Stimulated activated CD4-positive, alpha-beta T cell treated with anti-CD3 and anti-CD28 coated beads, Interleukin-4, amount 100 ng/mL, for 1 hour (primary cell): Measurements from ENCODE around the gene FBN2.
"Not testable (repeated sequence)": the region's sequence is repeated elsewhere in the genome, so short reads cannot be mapped to it uniquely, and the experiment has no call there.

Experiments
- DNase-seq: peaks from one replicate; pipeline ENCODE4 v3.0.0-alpha.2; 2020

The FBN2 gene

DNA sequence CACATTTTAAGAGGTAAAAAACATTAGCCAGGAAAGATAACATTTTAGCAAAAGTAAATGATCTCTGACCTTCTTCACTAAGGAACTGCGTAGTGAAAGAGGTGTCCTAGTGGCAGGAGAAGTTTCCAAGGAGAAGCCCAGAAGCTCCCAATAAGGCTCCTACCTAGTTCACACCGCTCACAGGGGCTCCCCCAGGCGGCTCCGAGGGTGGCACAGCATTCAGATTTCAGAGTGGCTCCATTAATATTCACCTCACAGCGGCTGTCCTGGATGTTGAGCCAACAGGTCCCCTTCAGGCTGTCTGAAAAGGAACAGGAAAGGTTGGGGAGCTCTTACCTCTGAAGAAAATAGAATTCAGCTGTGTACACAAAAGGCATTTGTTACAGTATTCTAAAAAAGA lies 187.3 kb downstream of the FBN2 start:
- no peak for DNase-seq

DNA sequence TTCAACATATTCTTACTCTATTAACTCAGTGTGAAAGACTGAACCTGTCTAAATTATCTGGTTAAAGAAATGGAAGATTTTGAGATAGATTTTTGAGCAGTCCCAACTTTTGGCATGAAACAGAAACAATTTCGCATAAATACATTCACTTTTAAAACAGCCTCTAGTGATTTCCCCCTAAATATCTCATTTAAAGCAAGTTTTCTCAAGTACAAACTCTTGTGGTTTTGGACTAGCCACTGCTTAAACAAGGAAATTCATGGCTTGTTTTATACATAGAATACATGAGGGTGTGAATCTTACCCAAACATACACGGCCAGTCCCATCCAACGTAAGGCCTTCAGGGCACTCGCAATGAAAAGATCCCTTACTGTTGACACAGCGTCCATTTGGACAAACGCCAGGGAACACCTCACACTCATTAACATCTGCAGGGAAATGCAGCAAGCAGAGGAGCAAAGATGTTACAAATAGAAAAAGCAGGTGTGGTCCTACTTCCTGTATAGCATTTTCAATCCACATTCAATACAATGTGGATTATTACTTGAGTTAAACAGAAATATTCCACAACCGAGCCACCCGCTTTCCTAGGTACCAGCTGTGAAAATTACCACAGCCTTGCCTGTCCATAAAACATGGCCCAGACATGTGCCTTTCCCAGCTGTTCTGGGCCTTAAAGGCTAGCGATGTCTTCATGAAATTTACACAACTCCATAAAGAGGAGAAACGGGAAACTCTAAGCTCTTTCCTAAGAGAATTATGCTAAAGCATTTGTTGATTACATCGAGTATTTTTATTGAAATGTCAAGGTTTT lies 188.8 kb downstream of the FBN2 start:
- DNase-seq = no peak

DNA sequence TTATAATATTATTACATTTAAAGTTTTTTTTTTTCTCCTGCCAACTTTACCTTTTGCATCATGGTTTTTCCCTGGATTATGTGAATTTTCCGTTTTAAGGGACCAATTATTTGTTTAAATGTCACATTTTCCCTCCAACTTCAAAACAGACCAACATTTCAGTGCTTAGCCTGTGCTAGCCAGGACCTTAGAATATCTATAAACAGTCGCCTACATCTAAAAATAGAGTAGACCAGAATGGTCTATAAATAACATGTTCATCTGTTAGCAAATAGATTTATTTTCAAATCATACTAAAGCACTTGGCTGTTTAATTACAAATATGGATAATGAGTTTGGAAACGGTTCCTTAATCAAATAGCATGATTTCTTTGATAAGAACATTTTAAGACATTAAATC lies 192.0 kb downstream of the FBN2 start:
- no peak for DNase-seq

DNA sequence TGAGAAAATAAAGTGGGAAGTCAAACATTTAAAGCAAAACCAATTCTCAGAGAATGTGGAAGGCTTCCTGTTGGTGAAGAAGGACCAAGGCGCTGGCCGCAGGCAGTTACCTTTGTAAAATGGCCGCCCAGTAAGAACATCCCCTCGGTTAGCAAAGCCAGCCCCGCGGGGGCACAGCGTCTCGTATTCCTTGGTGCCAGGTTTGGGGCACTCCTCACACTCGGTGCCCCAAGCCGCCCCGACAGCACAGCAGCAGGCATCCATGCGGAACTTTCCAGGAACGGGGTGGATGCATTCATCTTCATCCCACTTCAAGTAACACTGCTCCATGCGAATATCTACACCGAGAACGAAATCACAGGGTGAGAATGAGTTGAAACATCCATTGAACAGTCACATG lies 192.8 kb downstream of the FBN2 start:
- no peak for DNase-seq

DNA sequence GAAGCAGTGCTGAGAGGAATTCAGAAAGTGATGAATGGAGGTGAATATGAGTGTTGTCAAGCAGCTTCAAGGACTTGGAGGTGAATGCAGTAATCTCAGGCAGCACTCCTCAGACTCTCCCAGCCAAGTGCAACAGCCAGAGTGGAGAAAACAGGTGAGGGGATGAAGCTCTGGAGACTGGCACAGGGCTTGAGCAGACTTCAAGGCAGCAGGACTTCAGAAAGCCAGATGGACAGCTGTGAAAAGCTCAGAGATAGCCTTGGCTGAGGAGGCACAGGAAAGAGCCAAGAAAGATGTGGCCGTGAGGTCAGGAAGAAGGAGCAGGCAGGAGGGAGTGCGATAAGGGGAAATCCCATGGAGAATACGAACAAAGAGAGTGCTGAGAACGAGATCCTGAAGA lies 194.9 kb downstream of the FBN2 start:
- DNase-seq = no peak

DNA sequence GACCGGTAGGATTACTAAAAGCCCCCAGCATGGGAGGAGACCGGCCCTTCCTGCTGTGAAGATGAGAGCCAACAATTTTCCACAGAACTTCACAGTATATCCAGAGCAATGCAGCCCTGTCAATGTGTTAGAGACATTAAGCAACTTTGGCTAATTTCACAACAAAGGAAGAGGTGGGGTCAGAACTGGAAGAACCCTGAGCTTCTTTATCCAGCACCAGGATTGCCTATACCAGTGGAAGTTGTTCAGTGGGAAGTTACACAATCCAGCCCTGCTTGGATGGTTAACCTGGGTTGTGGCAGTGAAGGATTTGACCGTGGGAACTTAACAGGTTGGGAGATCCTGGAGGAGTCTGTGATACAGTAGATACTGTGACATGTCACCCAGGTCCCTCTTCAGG lies 197.0 kb downstream of the FBN2 start:
- DNase-seq = no peak

DNA sequence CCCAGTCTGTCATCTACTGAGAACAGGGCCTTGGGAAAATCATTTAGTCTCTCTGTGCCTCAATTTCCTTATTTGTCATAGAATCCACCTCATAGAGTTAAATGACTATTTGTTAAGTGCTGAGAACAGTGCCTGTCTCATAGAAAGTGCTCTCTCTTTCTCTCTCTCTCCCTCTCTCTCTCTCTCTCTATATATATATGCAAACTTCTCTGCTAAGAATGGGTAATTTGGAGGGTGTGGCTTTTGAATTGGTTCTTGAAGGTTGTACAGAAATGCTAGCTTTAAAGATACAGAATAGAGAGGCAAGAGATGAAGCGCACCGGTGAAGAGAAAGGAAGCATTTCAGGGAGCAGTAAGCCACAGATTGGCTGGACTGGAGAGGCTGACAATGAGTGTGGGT lies 197.4 kb downstream of the FBN2 start:
- no peak for DNase-seq

DNA sequence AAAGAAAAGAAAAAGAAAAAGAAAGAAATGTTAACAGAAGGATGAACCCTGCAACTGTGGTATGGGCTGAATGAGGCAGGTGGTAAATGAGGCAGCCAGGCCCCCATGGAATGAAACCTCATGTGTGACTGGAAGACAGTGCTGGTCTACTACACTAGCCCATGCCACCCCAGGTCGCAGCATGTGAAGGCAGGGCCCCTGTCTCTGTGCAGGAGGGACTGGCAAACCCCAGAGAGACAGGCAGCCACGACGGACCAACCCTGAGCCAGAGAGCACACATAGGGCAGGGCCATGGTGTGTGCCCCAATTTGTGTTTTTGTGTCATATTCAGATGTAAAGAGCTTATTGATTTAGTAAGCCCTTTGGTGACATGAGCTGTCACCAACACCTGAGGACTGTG lies 198.5 kb downstream of the FBN2 start:
- DNase-seq = no peak

DNA sequence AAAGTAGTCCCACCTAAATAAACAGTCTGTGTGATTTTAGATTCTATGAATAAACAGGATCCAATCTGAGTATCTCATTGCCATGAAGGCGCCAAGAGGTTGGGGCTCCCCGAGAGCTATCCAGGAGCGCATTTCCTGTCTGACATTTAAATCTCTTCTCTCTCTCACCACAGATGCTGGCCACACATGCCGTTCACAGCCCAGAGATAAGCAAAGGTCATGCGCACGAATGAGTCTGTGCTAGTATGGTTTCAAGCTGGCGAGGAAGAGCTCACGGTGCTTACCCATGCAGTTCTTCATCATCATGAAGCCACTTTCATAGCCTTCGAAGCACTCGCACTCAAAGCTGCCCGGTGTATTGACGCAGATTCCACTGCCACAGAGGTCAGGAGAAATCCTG lies 199.4 kb downstream of the FBN2 start:
- no peak for DNase-seq

DNA sequence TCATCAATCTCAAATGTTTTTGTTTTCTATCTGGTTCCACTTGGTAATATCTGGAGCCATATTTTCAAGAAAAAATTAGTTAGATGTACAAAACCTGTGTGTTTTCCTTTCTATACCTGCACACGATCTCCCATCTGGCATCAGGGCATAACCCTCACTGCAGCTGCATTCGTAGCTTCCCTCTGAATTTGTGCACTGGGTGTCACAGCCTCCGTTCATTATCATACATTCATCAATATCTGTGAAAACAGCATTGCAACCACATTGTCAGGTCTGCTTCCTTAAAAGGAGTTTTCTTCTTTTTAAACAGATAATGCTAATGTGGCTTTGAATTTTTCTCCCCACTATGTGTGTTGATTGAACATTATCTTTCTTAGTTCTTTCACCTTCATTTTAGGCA lies 202.7 kb downstream of the FBN2 start:
- no peak for DNase-seq

DNA sequence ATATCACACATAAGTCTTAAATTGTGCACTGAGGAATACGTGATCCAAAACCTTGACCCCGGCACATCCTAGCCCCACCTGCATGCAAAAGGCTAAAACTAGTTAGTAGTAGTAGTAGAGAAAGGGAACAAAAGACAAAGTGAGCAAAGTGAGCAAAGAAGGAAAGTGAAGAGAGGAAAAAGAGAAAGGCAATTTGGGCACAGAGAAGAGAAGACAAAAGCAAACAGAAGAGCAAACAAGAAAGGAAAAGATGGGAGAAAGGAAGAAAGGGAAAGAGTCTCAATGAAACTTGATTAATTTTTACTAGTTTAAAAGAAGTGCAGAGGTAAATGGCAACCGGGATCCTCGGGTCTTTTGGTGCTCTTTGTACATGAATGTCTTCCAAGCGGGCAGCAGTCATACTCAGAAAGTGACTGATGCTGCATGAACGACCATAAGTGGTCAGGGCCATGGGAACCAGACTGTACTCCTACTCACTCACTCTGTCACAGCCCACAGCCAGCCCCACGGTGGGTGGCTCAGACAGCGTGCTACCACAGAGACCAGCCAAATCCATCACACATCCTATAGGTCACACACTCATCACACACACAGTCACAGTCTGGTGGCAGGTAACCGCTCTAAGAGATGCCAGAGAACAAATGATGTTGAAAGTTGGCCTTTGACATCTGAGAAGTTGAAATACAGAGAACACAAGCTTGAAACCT lies 203.9 kb downstream of the FBN2 start:
- DNase-seq = no peak

DNA sequence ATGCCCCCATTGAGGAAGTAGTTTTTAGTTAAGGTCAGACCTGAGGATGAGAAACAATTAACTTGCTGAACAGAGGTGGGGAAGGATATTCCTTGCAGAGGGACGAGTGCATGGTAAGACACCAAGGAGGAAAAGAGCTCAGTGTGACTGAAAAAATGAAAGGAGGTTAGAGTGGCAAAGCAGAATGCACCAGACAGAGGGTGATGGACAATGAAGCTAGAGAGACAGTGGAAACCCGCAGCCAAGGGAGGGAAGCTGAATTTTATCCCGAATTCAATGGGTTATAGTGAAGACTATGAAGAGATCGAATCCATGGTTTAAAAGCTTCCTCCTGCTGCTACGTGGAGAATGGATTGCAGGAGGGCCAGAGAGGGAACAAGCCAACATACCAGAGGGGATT lies 206.8 kb downstream of the FBN2 start:
- no peak for DNase-seq

DNA sequence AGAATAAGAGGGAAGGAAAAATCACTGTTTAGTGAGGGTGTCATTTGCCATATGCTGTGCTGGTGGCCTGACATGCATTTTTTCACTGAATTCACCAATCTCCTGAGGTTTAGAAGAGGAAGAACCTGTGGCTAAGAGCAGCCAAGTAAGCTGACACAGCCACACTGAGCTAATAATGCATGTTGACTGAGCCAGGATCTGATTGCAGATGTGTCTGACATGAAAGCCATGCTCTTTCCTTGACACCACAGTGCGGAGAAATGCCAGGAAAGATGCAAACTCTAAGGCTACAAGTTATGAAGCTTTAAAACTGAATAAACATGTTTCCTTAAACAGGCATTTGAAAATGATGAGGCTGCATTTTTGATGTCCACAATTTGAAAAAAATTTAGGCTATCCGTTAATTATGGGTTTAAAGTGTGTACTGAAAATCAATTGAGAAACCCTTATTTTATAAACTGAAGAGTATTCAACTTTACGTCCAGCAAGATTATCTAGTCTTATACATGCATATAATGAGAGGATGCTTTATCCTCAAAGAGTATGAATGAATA lies 208.6 kb downstream of the FBN2 start:
- DNase-seq = no peak

DNA sequence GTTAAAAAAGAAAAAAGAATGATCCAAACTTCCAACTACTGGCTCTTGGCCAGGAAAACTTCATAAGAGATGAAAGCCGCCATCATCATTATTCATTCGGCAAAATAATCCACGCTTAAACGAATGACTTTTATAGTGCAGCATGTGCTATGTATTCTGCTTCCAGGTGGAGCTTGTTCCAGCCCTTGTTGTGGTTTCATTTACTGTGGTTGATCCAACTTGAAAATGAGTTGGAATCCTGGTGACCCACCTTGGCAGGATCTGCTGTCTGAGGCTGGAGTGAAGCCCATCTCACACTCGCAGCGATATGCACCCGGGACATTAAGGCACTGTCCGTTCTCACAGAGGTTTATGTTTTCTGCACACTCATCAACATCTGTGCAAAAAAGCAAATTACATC lies 209.6 kb downstream of the FBN2 start:
- DNase-seq = no peak

DNA sequence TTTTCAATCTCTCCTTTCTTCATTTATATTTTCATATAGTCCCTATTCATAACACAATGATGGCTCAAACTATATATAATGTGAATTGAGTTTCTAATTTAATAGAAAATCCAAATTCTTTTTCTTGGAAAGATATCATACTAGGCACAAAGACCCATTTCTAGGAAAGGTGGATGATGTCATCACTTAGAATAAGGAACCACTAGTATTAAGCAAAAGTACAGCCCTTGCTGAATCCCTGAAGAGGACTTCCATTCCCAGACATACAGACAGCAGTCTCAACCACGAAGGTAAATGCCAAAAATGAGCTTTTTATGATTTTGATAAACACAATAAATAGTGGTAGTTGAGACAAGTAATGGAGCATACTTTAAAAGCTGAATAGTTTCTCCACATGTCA lies 210.0 kb downstream of the FBN2 start:
- no peak for DNase-seq

DNA sequence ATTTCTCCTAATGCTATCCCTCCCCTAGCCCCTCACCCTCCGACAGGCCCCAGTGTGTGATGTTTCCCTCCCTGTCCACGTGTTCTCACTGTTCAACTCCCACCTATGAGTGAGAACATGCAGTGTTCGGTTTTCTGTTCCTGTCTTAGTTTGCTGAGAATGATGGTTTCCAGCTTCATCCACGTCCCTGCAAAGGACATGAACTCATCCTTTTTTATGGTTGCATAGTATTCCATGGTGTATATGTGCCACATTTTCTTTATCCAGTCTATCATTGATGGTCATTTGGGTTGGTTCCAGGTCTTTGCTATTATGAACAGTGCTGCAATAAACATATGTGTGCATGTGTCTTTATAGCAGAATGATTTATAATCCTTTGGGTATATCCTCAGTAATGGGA lies 216.6 kb downstream of the FBN2 start:
- DNase-seq = not testable (repeated sequence)

DNA sequence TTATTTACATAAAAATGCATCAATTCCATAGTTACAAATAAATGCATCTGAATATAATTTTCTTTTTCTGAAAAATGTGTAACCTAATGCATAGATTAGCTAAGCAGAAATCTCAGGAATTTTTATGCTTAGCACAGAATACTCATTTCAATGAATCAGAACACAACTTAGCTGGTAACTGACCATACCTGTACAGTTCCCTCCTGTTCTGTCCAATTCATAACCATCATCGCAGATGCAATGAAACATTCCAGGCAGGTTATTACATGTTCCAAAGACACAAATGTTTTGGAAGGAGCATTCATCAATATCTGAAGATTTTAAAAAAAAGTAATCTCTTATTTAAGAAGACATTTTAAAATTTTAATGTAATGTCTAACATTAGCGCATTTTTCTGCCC lies 219.4 kb downstream of the FBN2 start:
- no peak for DNase-seq

DNA sequence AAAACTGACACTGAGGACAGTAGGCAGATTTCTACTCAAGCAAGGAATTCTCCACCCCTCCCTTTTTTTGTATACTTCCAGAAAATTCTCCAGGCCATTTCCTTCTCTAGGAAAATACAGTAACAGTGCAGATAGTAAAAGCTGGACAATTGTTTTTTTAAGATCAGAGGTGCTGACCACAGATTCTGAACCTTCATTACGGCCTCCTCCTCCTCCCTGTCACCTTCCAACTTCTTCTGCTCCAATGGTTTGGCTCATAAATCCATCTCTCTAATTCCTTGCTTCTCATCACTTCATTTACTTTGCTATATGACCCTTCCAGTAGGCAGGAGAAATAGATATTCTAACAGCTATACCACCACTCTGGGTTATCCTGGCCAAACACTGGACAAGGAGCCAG lies 220.6 kb downstream of the FBN2 start:
- no peak for DNase-seq

DNA sequence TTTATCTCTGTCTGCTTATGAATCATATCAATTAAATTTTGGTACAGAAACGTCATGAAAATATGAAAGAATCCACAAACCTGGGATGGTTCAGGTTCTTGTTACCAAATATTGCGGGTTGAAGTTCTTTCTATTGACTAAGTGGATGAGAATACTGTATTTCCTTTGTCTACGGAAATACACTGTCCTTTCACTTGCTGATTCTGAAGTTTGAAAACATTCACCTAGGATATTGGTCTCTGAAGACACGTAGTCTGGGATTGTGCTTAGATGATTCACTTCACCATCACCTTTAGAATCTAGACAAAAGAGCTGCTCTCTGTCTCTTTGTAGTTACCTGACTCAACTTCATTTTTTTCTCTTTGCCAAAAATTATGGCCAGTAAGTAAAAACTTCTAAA lies 222.4 kb downstream of the FBN2 start:
- DNase-seq = no peak

DNA sequence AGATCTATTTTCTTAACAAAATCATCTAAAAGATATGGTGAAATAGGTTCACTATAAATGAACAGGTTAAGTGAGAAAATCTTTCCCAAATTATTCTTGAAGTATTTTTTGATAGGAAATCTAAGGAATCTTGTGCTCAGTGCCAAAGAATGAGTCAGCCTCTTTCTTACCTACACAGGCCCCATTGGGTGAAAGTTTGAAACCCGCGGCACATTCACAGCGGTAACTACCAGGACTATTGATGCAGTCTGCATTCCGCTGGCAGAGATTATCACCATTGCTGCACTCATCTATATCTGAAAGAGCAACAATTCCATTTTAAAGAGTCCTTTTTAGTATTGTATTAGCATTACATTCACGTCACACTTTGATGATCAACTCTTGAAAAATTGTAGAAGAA lies 232.7 kb downstream of the FBN2 start:
- DNase-seq = no peak

DNA sequence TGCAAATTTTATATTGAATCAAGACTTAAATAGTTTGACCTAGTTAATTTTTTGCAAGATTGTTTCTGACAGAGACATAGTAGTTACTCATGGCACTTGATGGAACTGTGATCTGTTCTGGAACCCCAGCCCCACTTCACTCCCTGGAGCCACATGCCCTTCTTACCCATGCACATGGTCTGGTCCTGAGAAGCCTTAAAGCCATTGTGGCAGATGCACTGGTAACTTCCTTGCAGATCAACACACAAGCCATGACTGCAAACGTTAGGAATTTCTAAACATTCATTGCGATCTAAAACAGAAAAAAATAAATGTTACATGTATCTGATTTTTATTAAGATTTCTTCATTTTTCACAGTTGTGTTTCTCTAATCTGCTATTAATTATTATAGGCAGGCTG lies 233.3 kb downstream of the FBN2 start:
- no peak for DNase-seq

DNA sequence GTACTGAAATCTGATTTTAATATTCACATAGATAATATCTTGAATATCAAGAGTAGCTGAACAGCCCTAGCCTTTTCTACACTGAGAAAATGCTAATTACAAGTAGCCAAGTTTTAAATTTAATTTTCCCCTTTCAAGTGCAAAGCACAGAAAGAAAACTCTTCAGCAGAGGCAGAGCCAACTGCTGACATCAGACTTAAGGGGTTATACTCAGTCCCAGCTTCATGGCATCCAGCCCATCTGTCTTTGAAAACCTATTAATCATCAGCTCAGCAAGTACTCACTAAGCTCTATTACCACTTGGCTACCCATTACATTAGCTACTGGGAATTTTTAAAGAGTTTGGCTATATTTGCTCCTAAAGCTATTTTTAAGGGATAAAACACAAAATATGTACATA lies 234.0 kb downstream of the FBN2 start:
- no peak for DNase-seq

DNA sequence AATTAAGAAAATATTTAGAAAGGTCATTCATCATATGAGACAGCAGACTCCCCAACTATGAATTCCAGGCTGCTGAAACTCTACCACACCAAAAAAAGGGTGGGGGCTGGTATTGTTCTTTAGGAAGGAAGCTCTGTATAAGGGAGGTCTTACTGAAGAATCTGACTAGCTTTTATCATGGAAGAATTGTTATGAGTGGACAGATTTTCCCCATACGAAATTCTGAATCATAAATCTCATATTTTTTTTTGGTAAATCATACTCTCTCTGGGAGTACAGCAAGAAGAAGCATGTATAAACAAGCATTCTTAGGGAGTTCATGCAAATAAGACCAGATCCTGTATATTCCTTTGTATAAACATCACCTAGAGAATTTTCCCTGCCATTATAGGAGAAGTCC lies 234.5 kb downstream of the FBN2 start:
- DNase-seq = no peak

DNA sequence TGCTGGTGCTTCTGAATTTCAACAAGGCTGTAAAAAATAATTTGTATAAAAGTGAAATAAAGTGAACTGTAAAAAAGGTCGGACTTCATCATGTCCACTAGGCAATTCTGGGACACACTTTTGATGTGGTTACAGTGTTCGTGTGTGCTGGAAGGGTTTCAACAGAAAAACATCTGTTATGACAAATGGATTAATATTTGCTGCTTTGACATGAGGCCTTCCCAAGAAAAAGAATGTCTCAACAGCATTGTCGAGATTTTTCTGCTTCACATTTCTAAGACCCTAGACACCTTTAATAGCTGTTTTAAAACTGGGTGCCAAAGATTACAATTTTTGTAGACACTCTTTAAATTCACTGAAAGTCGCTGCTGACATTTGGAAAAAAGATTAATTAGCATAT lies 237.9 kb downstream of the FBN2 start:
- DNase-seq = no peak
